Activated T-cell treated with anti-CD3 and anti-CD28 coated beads for 4 hours (primary cell): Measurements from ENCODE around the gene GADL1.

ENCODE experiments used
- DNase-seq: peaks from one replicate; pipeline ENCODE4 v3.0.0-alpha.2; 2020

The GADL1 gene

GRCh38 chr3:30753766-30754165 lies 140.7 kb downstream of the GADL1 start:
- no peak for DNase-seq

DNA sequence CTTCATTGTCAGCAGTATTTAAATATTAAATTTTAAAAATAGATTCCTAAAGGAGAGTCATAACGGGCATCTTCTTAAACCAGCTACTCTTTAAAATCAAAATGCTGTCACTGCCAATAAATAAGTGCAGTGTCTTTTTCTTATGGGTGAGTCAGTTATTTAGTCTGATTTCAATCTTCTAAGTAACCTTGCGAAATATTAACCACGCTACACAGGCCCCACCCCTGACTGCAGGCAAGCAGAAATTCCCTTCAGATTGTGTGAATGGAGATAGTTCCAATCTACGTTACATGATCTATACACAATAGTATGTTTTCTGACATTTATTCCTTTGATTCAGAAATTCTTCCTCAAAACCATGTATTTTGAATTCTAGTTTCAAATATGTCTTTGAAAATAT lies 141.5 kb downstream of the GADL1 start:
- no peak for DNase-seq

GRCh38 chr3:30752491-30752890 lies 142.0 kb downstream of the GADL1 start:
- DNase-seq, result no peak

DNA sequence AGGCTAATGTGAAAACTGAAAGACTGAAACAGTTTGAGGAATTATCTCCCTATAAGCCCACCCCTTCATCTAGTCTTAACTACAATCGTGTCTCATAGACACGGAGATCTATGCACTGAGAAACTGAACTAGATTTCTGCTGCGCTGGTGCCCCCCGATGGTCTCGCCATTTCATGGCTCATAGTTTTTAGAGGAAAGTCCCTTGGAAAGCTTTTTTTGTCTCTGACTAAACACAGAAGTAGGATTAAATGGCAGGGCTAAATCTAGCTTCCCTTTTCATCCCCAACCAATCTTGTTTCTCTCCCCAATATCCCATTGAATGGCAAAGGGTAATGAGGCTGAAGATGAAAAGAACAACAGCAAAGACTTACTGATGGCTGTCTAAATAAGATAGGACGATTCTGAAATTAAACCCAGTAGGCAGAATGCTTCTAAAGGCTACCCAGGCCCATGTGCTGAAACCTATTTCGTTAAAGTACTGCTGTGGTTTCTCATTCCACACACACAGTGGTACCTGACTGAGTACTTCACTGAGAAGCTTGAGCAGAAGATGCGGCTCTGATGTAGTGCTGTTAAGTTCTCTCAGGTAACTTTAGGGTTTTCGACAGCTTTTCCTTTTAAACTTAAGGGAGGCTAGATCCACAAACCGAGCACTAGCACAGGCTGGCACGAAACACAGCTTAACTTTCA lies 142.7 kb downstream of the GADL1 start:
- peak; percentile 37 for DNase-seq

DNA sequence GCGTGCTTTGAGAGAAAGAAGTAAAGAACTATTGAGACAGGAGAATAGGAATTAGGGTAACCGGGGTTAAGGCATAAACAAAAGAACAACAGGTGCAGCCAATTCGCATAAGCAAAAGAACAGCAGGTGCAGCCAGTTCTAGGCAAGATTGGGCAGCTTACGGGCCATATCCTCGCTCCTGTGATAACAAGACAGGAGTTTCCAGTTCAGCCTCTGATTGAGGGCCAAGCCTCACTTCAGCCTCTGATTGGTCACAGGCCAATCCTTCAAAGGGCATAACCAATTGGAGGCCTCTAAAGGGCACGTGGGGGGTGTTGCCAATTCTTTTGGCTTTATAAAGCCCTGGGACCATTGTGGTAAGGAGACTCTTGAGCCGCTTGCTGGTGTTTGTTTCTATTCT lies 143.5 kb downstream of the GADL1 start:
- DNase-seq, result no peak

DNA sequence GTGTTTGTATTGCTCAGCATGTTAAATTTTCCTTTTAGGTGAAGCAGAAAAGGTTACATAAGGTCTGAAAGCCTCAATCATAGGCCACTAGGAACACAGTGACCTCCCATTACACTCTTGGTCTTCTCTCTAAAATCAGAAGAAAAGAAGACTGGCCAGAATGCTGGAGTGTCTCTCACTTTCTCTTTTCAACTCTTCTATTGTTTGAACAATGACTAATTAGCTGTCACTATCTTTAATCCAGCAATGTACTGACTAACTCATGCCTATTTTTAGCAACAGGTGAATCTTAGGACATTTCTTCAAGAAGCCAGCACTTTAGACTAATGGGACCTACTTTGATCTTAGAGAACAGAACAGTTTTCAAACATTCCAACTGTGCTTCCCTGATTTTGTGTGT lies 145.2 kb downstream of the GADL1 start:
- DNase-seq, result no peak

- no peak for DNase-seq
These were observed 146.6 kb downstream of the GADL1 start for GRCh38 chr3:30747771-30748281.

- no peak for DNase-seq
These were observed 150.7 kb downstream of the GADL1 start for GRCh38 chr3:30743641-30744317.

GRCh38 chr3:30742796-30743619 lies 151.5 kb downstream of the GADL1 start:
- no peak for DNase-seq

DNA sequence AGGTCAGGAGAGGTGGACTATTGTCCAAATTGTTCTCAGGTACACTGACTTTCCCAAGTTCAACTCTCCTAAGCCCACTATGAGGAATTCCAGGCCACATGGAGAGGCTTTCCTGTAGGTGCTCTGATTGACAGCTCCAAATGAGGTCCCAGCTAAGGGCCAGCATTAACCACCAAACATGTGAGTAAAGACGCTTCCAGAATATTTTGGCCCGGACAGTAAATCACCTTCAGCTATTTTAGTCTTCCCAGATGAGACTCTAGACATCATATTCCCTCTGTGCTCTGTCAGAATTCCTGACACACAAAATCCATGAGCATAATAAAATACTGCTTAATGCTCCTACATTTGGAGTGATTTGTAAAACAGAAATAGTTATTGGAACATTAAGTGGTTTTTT lies 152.6 kb downstream of the GADL1 start:
- DNase-seq, result no peak

DNA sequence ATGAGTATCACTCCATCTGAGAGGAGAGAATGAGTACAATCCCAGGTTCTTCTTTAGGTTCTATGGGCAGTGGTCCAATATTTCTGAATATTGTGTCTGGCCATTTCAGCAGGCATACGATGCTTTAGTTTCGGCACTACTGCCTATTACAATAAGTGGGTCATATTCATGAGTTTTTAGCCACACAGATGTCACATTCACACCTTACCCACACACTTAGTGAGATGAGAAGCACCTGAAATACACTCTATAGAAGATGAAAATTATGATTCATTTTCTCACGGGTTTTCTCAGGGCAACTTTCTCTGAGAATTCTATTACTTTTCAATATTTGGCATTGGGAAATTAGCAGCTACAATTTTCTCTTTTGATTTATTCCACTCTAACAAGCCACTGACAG lies 155.9 kb downstream of the GADL1 start:
- no peak for DNase-seq

DNA sequence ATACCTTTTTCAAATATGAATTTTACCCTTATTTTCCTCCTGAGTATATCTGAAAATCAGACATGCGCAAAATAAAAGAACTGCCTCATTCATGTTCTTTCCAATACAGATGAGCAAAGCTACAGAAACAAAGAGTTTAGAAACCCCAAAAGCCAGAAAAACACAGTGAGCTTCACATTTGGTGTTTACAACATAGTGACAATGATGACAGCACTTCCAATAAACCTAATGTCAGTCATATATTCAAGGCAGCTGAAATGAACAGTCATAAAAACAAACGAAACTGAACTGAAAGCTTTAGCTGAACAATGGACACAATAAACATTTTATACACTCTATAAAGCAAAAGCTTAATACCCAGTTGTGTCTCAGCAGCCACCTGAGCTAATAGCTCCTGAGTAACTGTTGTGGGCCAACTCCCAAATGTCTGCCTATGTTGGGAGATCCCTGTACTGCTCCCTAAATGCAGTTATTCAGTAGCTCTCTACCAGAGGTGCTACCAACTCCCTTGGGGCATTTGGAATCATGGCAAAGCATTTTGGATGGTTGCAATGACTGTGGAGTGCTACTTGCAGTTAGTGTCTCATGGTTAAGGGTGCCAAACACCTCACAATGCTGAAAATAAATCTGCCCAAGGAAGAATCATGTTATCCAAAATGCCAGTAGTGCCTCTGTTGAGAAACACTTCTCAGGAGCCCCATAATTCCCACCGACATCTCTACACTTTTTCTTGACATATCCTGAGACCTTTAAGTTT lies 156.5 kb downstream of the GADL1 start:
- no peak for DNase-seq

- DNase-seq, result no peak
These were observed 160.8 kb downstream of the GADL1 start for GRCh38 chr3:30733696-30734095.

DNA sequence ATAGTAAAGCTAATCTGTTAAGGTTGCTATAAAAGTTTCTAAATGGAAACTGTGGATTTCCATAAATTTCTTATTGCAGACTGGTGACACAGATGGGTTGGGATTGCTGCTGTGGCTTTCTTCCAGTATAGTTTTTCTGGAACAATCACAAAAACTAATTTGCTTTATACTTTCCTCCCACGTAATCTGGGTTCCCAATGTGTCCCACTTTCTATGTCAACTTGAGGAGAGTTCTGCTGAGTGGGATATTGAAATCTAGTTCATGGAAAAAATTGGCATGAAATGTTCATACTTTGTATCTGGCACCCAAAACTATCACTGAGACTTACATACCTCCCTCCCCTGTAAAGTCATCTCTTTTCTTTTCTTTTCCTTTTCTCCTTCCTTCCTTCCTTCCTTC lies 161.3 kb downstream of the GADL1 start:
- DNase-seq, result no peak

- no peak for DNase-seq
These were observed 163.5 kb downstream of the GADL1 start for GRCh38 chr3:30730967-30731366.

GRCh38 chr3:30729936-30730335 lies 164.5 kb downstream of the GADL1 start:
- no peak for DNase-seq

- no peak for DNase-seq
These were observed 164.9 kb downstream of the GADL1 start for GRCh38 chr3:30729512-30729911.

DNA sequence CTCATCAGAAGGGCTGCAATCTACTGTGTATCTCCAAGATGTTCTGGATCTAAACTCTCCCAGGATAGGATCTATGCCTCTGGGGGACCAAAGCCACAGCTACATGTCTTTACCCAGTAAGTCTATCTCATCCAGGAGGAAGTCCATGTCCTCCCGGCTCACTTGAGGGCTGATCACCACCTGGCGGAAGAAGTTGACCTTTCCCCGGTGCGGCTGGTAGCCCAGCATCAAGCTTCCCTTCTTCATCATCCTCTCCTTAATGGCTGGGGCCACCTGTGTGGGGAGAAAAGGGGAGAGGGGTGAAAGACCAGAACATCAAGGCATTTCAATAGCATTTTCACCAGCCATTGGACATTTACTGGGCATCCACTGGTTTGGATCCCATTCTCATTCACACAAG lies 166.3 kb downstream of the GADL1 start:
- DNase-seq, result no peak

- no peak for DNase-seq
These were observed 169.6 kb downstream of the GADL1 start for GRCh38 chr3:30724863-30725262.

DNA sequence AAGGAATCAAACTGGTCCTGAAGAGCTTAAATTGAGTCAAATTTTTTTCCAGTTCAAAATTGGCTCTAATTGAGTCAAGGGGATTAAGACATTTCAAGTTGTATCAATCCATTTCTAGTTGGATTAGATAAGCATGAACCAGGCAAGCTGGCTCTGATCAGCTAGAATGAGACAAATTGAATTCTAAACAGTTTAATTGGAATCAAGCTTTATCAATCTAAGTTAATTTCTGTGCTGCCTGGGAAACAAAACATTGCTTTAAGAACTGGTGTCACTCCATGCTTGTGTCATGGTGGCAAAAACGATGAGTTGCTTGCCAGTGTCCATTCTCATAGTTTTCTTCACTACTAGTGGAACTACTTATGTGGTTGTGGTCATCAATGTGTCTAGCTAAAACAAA lies 171.2 kb downstream of the GADL1 start:
- no peak for DNase-seq

DNA sequence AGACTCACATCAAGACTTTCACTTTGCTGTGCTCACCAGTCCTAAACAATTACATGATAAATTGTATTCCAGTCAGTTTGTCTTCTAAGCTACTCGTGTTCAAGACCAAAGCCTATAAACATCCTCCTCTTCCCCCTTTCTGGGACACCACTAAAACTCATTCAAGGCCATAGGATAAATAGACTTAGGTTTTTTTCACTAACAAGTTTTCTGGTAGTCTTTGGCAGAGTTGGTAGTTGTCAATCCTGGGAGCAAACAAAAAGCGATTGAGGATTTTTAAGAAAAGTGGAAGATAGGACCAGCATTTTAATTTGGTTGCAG lies 173.2 kb downstream of the GADL1 start:
- no peak for DNase-seq

- DNase-seq, result no peak
These were observed 173.7 kb downstream of the GADL1 start for GRCh38 chr3:30720586-30721313.
